Activated CD4-positive, alpha-beta T cell treated with anti-CD3 and anti-CD28 coated beads, Interleukin-2, Interleukin-6, amounts not matched to agents 100 ng/mL and 50 ng/mL, durations not matched to agents 16 hours and 8 hours (primary cell): ENCODE measurements around the gene MUSTN1.
A peak's percentile ranks its signal among the peaks of the same experiment; 100 is the strongest.

Source experiments
- DNase-seq: peaks from one replicate; pipeline ENCODE4 v3.0.0-alpha.2; 2020

Gene MUSTN1

DNA sequence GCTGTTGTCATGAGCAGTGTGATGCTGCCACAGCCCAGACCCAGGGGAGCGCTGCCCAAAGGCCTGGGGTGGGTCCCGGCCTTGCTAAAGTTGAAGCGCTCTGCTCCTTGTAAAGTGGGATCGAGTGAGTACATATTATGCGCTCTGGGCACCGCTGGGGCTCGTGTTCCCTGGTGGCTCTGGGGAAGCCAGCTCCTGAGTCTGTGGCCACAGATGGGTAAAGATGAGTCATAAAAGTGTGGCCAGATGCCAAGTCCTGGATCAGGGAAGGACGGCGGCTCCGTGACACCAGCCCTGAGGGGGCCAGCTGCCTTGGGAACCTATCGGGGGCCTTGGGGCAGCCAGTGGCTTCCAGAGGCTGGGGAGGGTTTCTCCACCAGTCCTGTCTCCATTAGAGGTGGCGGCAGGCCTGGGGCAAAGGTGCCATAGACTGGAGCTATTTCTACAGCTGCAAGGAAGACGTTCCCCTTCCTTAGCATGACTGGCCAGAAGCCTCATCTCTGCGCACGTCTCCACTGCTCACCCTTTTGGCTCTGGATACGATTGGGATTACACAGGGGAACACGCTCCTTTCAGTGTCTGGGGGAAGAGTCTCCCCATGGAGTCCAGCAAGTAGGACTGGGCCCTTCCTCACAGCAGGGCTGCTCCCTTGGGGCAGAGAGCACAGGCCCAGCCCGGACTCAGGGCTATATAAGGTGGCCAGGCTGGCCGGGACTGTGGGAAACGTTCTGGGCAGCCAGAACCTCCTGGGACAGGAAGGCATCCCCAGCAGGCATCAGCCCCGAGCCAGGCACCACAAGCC is 3.1 kb downstream of the MUSTN1 start:
- DNase-seq = no peak

GRCh38 chr3:52830535-52831258 is 4.1 kb downstream of the MUSTN1 start, which contains the start of gene ITIH4:
ITIH4 (minus strand) TSS chr3:52830672; CDS start chr3:52830642, 30 bp downstream.
- no peak for DNase-seq

DNA sequence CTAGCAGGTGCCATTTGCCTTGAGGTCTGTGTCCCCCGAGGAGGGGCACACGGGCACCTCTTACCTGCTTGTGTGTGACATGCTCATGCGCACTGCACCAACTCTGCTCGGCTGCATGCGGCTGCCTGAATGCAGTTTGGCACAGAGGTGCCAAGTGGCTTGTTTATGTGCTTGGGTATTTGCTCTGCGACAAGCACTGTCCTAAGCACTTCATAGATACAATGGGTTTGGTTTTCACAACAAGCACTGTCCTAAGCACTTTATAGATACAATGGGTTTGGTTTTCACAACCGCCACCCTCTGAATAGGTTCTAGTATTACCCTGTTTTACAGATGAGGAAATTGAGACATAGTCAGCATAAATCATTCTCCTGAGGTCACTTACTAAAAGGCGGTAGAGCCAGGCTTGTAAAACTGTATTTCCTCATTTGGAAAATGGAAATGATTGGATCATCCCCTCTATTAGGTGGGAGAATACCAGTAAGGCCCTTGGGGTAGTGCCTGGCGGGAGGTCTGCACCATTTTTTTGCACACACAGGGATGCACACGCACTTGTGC is 4.8 kb downstream of the MUSTN1 start:
- no peak for DNase-seq

DNA sequence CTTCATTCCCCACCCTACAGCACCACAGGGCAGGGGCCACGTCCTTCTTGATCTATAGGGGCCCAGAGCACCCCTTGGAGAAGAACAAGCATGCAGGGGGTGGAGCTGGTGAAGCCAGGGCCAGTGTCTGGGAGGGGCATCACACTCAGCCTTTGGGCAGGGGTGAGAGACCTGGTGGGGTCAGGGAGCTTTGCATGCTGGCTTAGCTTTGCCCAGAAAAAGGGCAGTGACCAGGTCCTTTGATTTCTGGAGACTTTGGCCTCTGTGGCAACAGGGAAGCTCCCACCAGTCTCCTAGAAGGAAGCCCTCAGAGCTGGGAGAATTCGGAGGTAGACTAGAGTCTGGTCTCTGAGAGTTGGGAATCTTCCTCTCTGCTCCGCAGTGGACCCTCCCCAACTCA is 5.3 kb downstream of the MUSTN1 start:
- DNase-seq = no peak

DNA sequence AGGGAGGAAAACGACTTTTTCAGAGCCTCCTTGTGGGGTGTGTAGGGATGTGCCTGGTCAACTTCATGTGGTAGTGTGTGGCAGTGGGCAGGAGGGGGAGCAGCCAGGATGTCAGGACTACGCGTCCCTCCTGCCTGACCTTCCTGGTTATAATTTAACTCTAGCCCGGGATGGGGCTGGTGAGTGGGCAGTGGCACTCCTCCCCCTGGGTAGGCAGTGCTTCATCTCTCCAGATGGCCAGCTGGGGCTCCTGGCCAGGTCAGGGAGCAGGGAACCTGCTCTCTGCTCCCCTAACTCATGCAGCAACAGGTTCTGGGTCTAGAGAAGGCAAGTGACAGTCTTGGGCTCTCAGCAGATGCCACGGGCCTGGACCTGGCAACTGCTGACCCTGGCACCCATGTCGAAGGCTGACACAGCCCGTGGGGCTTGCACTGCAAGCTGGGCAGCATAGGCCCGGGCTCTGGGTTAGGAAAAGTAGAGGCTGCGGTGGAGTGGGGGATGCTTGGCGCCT is 6.9 kb downstream of the MUSTN1 start:
- no peak for DNase-seq

DNA sequence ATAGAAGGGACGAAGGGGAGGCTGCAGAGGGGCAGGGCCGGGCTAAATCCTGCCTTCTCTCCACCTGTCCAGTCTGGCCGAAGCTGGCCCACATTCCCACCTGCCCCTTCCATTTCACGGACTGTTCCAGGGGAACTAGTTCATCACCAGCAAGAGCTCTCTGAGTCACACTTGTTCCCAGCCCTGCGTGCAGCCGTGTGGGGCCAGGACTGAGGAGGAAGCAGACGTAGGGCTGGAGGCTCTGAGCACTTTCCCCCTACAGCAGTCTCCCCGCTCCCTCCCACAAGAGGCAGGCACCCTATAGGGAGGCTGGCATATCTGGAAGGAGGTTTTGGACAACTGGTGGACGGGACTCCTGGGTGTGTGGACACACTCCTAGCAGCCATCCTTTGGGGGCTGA is 7.4 kb downstream of the MUSTN1 start:
- DNase-seq = no peak

DNA sequence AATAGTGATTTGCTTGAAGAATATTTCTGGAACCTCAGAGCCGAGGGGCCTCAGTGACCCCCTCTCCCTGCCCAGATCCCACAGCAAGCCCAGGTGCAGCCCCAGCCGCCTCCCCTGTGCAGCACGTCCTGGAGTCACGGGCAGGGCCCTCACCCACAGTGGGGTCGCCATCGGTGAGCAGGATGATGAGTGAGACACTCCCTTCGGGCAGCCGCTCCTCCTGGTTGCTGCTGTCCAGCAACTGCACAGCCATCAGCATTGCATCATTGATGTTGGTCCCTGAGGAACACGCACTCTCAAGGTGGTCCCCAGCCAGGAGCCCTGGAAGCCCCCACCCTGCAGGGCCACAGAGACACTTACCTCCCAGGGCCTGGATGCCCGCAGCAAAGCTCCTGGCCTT is 10.8 kb downstream of the MUSTN1 start:
- no peak for DNase-seq

- no peak for DNase-seq
Observed at GRCh38 chr3:52822363-52822762, 12.5 kb downstream of the MUSTN1 start.

DNA sequence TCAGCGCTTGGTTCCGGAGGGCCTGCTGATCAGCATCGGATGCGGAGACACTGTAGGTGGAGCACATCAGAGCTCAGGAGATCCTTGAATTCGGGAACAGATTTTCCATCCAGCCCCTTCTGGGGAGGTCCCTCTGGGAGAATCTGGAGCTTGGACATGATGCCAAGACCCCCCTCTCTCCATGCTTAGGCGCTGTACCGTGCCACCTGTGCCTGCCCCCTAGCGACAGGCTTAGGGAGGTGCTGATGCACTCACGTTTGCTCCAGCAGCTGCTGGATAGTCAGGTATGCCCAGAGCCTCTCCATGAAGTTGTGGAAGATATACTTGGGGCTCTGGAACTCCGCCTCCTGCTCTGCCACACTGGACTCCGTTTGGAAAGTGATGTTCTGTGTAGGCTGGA is 14.1 kb downstream of the MUSTN1 start:
- peak; percentile 26 for DNase-seq

GRCh38 chr3:52819936-52820335 is 14.9 kb downstream of the MUSTN1 start:
- no peak for DNase-seq

GRCh38 chr3:52817860-52818259 is 17.0 kb downstream of the MUSTN1 start:
- DNase-seq = no peak

- DNase-seq = no peak
Observed at GRCh38 chr3:52817221-52817620, 17.6 kb downstream of the MUSTN1 start.

DNA sequence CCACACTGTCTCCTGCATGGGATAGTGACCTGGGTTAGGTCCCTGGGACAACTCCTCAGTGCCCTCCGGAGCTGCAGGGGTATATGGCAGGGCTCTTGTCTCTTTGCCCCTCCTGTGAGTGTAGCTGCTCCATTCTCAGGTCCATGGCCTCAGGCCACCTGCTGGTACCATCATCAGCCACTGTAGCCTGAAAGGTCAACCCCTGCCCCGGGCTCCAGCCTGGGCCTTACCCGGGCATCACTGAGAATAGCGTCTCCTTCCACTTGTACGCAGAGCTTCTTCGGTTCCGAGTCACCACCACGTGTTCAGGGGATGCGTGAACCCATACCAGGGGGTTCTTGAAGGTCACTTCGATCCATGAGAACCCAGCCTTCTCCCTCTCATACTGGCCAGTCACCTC is 18.2 kb downstream of the MUSTN1 start:
- DNase-seq = no peak

DNA sequence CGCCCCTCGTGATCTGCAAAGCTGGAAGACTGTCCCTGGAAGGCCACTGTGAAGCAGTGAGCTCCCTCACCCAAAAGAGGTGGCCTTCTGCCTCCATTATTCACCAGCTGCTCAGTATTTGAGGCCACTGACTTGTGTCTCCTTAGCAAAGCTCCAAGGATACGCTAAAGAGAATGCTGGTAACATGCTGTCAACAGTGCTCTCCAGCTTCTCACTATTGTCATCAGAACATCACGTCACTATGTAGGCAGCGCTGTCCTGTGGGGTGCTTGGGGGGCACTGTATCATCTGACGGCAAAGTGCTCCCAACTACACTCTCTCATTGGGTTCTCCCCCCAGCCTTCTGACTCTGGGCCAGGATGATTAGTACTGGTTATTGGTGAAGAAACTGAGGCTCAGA is 18.6 kb downstream of the MUSTN1 start:
- DNase-seq = no peak

GRCh38 chr3:52813810-52814209 is 21.0 kb downstream of the MUSTN1 start:
- DNase-seq = no peak

GRCh38 chr3:52811452-52812011 is 23.3 kb downstream of the MUSTN1 start:
- no peak for DNase-seq

DNA sequence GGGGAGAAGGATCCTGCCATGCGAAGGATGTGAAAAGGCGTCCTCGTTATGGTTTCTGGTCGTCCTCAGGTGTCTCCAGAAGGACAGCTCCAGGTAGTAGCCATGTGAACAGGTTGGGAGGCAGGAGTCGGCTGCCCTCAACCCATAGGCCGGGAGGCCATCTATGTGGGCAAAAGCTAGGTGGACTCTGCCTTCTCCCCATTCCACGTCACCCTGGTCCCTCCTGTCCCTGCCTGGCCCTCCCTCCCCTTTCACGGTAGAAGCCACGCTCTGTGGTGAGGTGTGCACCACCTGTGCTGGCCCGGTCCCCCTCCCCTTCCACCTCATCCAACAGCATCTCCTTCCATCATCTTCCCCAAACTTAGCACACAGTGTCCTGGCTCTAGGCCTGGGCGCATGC is 23.9 kb downstream of the MUSTN1 start:
- DNase-seq = no peak

DNA sequence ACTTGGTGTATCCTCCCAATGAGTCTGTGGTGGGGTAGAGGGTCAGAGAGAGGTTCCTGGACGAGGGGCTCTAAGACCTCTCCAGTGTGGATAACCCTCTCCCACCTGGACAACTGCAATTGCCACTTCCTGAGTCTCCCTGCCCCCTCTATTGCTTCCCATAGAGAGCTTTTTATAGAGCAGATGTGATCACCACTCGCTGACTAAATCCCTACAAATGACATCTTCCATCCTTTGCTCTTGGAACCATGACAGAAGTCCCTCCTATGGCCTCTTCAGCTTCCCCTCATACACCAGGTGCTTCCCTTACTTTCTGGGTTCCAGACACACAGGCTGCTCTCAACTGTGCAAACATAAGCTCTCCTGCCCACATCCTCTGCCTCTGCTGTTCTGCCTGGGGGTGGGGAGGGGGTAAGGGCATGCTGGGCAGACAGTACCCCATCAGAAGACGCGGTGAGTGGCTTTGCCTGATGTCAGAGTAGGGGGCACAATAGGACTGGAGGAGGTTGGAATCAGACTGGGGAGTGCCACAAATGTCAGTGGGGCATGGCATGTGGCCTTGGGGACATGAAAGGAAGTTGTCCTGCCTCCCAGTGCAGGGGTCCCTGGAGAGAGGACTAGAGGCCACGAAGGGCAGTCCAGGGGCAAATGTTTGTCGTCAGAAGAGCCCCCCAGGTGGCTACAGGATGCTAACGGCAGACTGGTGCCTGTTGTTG is 25.0 kb downstream of the MUSTN1 start:
- DNase-seq = no peak

DNA sequence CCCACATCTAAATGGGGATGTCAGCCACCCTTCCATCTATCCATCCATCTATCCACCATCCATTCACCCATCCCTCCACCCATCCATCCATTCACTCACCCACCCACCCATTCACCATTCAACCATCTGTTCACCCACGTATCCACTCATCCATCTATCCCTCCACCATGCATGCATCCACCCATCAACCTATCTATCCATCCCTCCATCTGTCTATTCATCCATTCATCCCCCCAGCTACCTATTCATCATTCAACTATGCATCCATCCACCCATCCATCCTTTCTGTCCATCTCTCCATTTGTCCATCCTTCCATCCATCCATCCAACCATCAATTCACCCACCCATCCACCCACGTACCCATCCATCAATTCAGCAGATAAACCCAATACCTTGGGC is 25.7 kb downstream of the MUSTN1 start:
- DNase-seq = no peak

DNA sequence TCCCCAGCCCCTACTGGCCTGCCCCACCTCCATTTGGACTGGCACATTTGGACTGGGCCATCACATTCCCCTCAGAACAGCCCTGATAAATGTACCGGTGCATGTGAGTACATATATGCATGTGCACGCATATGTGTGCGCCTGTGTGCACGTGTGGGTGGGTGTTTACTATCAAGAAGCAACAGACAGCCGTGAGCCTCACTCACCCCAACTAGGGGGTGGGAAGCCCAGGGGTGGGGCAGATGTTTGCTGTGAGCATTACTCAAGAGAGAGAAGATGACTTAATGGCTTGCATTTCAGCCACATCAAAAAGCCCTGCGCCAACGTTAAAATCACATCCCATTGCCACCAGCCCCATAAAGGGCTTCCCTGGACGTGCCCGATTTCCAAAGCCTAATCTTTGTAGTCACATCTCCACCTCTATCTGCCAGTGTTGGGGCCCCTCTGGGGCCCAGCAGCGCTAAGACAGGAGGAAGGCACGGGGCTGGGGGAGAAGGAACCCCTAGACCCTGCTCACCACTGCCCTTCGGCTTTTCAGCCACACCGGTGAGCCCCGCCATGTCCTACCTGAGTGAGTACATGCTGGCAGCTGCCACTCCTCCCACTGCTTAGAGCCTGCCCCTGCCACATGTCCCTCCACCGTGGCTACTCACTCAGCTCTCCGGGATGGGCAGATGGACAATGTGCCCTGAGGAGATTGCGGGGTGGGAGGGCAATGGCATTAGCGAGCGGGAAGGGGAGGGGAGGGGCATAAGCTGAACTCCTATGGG is 29.4 kb downstream of the MUSTN1 start:
- DNase-seq = no peak

GRCh38 chr3:52801839-52802238 is 33.0 kb downstream of the MUSTN1 start:
- DNase-seq = no peak

DNA sequence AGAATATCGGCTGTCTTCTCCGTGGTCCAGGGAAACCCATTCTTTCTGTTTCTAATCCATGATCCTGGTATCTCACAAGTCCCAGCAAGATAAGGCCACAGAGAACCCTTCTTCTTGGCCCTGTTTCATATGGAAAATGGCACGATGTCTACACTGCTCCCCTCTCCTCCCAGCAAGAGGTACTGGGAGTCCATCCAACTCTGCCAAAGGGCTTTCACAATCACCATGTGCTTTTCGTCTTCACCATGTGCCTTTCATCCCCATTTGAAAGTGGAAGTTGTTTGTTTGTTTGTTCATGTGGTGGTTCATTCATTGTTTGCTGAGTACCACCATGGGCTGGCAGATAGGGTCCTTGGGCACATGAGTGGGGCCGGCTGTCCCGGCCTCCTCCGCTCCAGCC is 34.7 kb downstream of the MUSTN1 start:
- no peak for DNase-seq
